Fibroblast of gingiva (primary cell): ENCODE data around the gene MCMBP.
"Not testable (repeated sequence)": the region's sequence is repeated elsewhere in the genome, so short reads cannot be mapped to it uniquely, and the experiment has no call there.

Source experiments
- DNase-seq: peaks from one replicate; pipeline ENCODE4 v3.0.0-alpha.2; 2011; ENCODE audit warnings: low read depth

The MCMBP gene, protein sequence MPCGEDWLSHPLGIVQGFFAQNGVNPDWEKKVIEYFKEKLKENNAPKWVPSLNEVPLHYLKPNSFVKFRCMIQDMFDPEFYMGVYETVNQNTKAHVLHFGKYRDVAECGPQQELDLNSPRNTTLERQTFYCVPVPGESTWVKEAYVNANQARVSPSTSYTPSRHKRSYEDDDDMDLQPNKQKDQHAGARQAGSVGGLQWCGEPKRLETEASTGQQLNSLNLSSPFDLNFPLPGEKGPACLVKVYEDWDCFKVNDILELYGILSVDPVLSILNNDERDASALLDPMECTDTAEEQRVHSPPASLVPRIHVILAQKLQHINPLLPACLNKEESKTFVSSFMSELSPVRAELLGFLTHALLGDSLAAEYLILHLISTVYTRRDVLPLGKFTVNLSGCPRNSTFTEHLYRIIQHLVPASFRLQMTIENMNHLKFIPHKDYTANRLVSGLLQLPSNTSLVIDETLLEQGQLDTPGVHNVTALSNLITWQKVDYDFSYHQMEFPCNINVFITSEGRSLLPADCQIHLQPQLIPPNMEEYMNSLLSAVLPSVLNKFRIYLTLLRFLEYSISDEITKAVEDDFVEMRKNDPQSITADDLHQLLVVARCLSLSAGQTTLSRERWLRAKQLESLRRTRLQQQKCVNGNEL

DNA sequence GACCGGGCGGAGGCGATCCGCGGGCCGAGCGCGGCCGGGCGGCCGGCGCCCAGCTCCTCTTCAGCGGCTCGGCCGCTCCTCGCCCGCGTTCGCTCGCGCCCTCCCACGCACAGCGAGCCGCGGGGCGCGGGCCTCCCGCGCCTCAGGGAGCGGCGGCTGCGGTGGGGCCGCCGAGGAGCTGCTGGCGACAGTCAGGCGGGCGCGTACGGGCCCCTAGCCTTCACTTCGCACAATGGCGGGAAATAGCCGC, at the start of gene MCMBP:
TSS of gene MCMBP (minus strand) at position 234 of the 250 bp plus-strand sequence. CDS start 259 bp downstream, outside the sequence.
- no peak for DNase-seq

DNA sequence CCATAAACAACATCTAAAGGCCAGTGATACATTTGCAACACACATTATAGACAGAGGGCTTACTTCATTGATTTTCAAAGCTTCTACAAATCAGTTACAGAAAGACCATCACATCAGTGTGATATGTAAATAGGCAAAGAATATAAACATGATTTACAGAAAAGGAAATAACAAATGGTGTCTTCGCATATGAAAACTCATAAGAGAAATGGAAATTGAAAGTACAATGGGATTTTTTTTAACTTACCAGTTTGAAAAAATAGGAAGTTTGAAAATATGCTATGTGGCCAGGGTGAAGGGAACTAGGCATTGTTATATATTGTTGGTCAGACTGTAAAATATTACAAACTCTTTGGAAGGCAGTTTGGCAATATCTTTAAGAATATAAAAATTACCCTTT, 47.2 kb upstream of the MCMBP start:
- DNase-seq = no peak

DNA sequence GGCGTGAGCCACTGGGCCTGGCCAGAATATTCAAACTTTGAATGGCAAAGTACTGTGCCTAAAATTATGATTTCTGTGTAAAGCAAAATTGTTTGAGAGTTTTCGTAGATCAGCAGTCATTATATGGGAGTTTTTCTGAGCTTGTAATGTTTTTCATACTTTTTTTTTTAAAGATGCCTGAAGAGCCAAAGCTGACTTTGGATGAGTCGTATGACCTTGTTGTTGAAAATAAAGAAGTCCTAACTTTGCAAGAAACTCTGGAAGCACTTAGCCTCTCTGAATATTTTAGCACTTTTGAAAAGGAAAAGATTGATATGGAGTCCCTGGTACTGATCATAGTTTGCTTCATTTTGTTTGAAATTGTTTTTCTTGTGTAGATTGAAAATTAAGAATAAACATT, 46.6 kb upstream of the MCMBP start:
- DNase-seq = no peak

DNA sequence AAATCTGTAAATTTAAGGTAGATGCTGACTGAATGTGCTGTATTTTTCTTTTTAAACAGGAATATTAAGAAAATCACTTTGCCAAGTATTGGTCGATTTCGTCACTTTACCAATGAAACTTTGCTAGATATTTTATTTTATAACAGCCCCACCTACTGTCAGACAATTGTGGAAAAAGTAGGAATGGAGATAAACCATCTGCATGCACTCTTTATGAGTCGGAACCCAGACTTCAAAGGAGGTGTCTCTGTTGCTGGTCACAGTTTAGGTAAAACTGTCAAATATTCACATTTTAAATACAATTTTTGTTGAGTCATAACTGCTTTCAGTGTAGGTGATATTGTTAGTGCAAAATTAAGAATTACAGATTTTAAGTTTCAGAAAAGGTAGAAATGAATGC, 45.1 kb upstream of the MCMBP start:
- no peak for DNase-seq

DNA sequence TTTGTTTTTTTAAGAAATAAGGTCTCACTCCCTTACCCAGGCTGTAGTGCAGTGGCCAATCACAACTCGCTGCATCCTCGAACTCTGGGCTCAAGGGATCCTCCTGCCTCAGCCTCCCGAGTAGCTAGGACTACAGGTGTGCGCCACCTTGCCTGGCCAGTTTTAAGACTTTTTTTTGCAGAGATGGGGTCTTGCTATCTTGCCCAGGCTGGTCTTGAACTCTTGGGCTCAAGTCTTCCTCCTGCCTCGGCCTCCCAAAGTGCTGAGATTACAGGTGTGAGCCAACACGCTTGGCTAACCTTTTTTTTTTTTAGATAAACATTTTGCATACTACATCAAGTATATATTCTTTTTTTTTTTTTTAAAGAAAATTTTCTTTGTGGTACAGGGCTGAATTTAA, 38.0 kb upstream of the MCMBP start:
- DNase-seq = no peak

DNA sequence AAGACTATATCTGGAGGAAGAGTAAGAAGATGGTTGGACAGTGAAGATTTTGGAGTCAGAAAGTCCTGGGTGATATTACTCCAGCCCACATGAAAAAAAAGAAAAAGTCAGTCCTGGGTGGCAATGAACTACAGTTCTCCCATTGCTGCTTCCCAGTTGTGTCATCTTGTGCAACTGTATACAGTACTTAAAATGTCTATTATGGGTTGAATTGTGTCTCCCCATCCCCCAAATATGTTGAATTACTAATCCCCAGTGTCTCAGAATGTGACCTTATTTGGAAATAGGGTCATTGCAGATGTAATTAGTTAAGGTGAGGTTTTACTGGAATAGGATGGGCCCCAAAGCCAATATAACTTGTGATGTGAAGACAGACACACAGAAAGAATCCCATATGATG, 35.5 kb upstream of the MCMBP start:
- no peak for DNase-seq

DNA sequence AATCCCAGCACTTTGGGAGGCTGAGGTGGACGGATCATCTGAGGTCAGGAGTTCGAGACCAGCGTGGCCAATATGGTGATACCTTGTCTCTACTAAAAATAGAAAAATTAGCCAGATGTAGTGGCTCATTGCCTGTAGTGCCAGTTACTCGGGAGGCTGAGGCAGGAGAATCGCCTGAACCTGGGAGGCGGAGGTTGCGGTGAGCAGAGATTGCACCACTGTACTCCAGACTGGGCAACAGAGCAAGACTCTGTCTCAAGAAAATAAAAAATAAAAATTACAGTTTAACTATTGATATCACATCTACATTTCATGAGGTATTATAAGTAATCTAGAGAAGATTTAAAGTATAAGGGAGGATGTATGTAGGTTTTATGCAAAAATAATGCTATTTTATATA, 35.1 kb upstream of the MCMBP start:
- DNase-seq = not testable (repeated sequence)

DNA sequence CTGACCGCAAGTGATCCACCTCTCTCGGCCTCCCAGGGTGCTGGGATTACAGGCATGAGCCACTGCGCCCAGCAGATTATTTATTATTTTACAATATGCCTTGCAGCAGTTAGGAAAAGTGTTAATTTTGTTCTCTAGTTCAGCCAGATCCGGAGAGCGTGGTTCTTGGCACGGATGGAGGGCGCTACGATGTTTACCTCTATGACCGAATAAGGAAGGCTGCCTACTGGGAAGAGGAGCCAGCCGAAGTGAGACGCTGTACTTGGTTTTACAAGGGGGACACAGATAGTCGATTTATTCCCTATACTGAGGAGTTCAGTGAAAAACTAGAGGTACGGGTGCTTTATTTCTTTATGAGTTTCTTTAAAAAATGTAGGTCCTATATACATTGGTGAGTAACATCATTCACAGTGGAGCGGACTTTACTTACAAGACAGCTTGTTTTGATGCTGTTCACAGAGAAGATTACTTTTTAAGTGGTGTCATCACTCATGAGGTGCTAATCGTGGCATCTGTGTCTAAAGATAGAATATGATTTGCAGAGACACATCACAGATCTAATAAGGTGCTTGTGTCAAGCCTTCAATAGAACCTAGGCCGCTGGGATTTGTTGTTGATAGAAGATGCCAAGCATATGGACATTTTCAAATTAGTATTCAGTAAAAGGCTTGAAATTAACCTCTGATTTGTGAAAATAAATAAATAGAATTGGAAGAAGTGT, 31.5 kb upstream of the MCMBP start:
- DNase-seq = no peak

DNA sequence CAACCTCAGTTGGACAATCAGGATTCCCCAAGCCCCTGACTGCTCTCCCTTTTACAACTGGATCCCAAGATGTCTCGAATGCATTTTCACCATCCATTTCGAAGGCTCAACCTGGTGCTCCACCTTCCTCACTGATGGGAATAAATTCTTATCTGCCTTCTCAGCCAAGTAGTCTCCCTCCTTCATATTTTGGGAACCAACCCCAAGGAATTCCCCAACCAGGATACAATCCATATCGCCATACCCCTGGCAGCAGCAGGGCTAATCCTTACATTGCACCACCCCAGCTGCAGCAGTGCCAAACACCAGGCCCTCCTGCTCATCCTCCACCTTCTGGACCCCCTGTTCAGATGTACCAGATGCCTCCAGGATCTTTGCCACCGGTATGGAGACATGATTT, 25.9 kb upstream of the MCMBP start:
- DNase-seq = no peak

DNA sequence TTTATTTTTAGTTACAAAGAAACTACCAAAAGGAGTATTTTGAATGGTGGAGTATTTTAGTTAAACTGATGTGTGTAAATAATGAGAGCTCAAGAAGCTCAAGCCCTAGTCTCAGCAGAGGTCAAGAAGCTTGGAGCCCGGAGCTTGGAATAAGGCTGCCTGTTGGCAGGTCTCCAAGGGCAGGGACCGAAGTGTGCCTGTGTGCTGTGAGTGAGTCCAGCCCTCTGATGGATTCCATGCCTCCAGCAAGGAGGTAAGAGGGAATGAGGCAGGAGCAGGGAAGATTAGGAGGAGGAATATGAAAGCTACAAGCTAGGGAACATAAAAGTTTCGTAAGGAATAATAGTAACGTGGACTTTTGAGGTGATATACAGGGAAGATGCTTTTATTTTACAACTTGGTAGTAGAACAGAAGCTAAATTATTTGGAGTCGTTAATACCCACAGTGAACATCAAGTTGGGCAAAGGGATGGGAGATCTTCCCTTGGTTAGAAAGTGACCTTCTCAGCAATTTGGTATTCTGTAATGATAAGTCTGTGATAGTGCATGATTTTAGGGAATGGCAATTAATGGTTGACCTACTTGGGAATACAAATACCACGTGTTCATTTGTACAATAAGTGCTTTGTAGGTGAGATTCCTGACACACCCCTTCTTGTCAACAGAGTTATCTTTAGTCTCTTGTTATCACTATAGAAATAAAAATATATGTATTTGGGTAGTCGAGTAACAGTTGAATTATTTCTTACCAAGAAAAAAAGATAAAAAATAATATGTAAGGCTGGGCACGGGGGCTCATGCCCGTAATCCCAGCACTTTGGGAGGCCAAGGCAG, 24.5 kb upstream of the MCMBP start:
- peak; percentile 5 for DNase-seq

DNA sequence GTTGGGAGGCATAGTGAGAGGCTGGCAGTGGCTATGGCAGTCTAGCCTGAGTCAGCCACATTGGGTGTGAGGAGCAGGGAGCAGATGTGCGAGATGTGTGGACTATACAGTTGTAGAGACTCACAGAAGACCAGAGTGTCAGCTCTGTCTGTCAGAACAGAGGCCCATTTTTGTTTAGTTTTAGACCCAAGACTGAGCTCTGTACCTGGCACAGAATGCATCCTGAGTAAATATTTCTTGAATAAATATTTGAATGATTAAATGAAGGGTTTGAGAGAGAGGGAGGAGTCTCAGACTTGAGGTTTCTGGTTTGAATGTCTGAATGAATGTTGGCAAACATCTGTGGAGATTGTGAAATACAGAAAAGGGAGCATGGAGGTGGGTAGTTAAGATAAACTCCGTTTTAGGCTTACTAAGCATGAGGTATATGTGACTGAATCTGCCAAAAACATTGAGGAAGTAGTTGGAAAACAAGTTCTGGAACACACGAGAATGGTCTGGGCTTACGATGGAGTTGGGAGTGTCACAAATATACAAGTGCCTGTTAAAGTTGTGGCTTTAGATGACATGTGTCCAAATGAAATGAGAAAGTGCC, 23.5 kb upstream of the MCMBP start:
- DNase-seq = peak; percentile 67

DNA sequence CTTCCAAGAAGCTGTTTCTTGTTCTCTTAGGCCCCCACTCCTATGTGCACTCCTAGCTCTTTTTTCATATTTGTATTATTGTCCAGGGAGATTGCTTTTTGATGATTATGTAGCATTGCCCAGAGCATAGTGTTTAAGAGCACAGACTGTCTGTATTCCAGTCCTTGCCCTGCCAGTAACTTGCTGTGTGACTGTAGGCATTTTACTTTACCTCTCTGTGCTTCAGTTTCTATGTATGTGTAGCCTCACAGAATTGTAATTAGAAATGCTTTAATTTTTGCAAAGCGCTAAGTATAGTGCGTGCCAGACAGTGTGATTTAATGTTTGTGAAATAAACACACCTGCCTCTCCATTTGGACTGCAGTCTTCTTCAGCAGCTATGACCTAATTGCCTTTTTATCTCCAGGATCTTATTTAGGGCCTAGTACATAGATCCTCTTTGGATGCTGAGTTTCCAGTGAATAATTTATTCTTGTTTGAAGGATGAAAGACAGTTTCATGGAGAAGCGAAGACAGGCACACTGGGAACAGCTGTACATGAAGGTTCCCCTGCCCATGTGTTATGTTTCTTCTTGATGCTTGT, 21.3 kb upstream of the MCMBP start:
- no peak for DNase-seq

DNA sequence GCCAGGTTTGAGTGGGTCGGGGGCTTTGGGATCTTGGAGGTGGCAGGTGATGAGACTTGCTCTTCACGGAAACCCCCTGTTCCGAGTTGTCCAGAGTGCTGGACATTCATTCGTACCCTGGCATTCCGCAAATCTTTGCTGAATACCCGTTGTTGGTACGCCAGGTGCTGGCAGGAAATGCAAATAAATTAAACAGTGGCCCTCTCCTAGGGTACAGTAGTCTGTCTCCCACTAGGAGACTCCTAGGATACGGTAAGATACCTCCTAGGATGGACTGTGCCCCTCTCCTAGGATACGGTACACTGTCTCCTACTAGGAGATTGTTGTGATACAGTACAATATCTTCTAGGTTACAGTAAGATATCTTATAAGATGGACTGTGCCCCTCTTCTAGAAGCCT, 20.4 kb upstream of the MCMBP start:
- no peak for DNase-seq

DNA sequence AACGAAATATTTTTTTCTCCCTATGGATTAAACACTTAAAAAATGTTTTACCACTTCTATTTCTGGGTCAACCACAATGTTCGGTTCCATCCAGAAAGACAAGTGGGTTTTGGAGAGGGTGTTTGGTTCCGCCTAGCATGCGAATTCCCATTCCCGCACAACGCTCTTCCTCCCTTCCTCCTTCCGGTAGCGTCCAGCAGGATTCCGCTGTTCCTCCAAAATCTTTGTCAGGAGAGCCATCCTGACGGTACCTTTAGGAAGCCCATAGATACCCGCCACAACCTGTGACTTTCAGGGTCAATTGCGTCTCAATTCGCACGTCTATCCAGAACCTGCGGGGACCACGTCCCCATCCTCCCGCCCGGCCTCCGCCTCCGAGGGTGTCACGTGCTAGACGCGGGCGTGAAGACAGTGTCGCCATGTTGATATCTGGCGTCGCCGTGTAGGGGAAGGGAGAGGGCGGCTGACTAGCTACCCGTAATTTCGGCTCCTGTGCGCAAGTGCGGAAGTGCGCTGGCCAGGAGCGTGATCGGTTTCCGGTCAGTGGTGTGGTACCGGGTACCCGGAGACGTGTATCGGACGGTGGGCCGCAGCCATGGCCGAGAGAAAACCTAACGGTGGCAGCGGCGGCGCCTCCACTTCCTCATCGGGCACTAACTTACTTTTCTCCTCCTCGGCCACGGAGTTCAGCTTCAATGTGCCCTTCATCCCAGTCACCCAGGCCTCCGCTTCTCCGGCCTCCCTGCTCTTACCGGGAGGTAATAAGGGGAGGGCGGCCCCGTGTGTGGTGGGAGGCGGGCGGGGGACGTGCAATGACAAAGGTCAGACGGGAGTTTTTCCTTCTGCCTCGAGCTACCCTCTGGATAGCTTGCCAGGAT, 19.8 kb upstream of the MCMBP start, which contains the start of gene SEC23IP:
TSS of gene SEC23IP (plus strand) at position 543 of the 878 bp plus-strand sequence. CDS start at position 596, 53 bp downstream.
- DNase-seq = peak; percentile 95

DNA sequence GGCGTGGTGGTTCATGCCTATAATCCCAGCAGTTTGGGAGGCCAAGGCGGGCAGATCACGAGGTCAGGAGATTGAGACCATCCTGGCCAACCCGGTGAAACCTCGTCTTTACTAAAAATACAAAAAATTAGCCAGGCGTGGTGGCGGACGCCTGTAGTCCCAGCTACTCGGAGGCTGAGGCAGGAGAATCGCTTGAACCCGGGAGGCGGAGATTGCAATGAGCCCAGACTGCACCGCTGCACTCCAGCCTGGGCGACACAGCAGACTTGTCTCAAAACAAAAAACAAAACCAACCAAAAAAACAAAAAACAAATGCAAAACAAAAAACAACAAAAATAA, 19.2 kb upstream of the MCMBP start:
- DNase-seq = not testable (repeated sequence)

DNA sequence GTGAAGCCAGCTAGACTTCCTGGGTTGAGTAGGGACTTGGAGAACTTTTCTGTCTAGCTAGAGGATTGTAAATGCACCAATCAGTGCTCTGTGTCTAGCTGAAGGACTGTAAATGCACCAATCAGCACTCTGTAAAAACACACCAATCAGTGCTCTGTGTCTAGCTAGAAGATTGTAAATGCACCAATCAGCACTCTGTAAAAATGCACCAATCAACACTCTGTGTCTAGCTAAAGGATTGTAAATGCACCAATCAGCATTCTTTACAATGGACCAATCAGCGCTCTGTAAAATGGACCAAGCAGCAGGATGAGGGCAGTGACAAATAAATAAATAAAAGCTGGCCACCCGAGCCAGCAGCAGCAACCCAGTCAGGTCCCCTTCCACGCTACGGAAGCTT, 17.7 kb upstream of the MCMBP start:
- not testable (repeated sequence) for DNase-seq

DNA sequence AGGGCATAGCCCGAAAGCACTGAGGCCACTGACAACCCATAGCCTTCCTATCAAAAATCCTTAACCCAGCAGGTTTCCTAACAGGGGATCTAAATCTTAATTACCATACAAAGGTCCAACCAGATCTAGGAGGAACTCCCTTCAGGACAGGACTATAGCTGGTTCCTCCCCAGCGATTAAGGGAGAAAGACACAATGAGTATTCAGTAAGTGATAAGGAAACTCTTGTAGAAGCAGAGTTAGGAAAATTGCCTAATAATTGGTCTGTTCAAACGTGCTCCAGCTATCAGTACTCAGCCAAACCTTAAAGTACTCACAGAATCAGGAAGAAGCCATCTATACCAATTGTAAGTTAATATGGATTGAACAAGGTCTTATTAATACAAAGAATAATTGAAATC, 16.6 kb upstream of the MCMBP start:
- not testable (repeated sequence) for DNase-seq

DNA sequence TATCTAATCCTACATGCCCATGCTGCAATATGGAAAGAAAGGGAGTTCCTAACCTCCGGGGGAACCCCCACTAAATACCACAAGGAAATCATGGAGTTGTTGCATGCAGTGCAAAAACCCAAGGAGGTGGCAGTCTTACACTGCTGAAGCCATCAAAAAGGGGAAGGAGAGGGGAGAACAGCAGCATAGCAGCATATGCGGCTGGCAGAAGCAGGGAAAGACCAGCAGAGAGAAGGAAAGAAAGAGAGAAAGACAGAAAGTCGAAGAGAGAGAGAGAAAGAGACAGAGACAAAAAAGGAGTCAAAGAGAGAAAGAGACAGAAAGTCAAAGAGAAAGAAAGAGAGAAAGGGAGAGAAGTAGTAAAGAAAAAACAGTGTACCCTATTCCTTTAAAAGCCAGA, 16.1 kb upstream of the MCMBP start:
- not testable (repeated sequence) for DNase-seq

DNA sequence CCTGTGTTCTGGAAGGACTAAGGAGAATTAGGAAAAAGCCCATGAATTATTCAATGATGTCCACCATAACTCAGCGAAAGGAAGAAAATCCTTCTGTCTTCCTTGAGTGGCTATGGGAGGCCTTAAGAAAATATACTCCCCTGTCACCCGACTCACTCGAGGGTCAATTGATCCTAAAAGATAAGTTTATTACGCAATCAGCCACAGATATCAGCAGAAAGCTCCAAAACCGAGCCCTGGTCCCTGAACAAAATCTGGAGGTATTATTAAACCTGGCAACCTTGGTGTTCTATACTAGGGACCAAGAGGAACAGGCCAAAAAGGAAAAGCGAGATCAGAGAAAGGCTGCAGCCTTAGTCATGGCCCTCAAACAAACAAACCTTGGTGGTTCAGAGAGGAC, 13.4 kb upstream of the MCMBP start:
- not testable (repeated sequence) for DNase-seq

DNA sequence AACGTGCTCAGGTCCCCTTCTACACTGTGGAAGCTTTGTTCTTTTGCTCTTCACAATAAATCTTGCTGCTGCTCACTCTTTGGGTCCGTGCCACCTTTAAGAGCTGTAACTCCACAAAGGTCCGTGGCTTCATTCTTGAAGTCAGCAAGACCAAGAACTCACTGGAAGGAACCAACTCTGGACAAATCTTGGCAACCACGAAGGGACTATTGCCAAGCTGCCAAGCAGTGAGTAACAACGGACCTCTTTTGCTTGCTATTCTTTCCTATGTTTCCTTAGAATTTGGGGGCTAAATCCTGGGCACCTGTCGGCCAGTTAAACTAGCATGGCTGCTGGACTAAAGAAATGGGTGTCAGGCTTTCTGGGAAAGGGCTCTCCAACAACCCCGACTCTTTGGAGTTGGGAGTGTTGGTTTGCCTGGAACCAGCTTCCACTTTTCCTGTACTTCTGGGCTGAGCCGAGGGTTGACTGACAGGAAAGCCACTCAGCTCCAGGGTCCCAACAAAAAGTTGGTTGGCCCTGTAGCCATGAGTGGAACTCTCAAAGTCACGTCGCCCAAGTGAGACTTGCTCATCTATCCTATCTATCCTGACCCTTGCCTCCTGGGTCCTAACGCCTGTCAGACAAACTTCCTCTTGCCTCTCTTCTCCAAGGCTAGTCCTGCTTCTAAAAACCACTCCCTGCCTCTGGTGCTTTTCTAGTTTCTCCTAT, 11.4 kb upstream of the MCMBP start:
- not testable (repeated sequence) for DNase-seq
